Parathyroid adenoma (tissue), 2 donors: ENCODE measurements around the gene MGST2.

Experiments used
- H2AFZ ChIP-seq: fragments of 300-600 bp; sonication (generic); one replicate; pipeline ENCODE4 v1.7.0; 2017; ENCODE audit warnings: antibody characterized with exemption, mild to moderate bottlenecking
- H3K27ac ChIP-seq: fragments of 300-600 bp; sonication (generic); one replicate; pipeline ENCODE4 v1.7.0; 2017
- H3K27me3 ChIP-seq: fragments of 300-600 bp; sonication (generic); one replicate; pipeline ENCODE4 v1.7.0; 2017; ENCODE audit warnings: low read length; ENCODE audit not compliant: control insufficient read depth, insufficient read depth
- H3K36me3 ChIP-seq: fragments of 300-600 bp; sonication (generic); one replicate; pipeline ENCODE4 v1.7.0; 2017; ENCODE audit warnings: low read length; ENCODE audit not compliant: control insufficient read depth, insufficient read depth
- H3K4me1 ChIP-seq: fragments of 300-600 bp; sonication (generic); one replicate; pipeline ENCODE4 v1.7.0; 2017; ENCODE audit warnings: control low read depth
- H3K4me2 ChIP-seq: fragments of 300-600 bp; sonication (generic); one replicate; pipeline ENCODE4 v1.7.0; 2017; ENCODE audit warnings: low read length
- H3K4me3 ChIP-seq: fragments of 300-600 bp; sonication (generic); one replicate; pipeline ENCODE4 v1.7.0; 2017; ENCODE audit warnings: low read depth, low read length
- H3K79me2 ChIP-seq: fragments of 300-600 bp; sonication (generic); one replicate; pipeline ENCODE4 v1.7.0; 2017; ENCODE audit warnings: control low read depth
- H3K9ac ChIP-seq: fragments of 300-600 bp; sonication (generic); one replicate; pipeline ENCODE4 v1.7.0; 2017; ENCODE audit warnings: mild to moderate bottlenecking
- H3K9me3 ChIP-seq: fragments of 300-600 bp; sonication (generic); one replicate; pipeline ENCODE4 v1.7.0; 2017; ENCODE audit warnings: low read length; ENCODE audit not compliant: control insufficient read depth
- CTCF ChIP-seq: fragments of 300-600 bp; sonication (generic); IDR thresholded peaks from one replicate; pipeline ENCODE4 v1.7.0; 2017; ENCODE audit warnings: antibody characterized with exemption, mild to moderate bottlenecking
- donor health status: primary hyperparathyroidism.

Gene MGST2

GRCh38 chr4:139736274-139736660 lies 70.6 kb downstream of the MGST2 start:
- no peak overlapping the region for H3K9ac ChIP-seq
- H3K4me2 ChIP-seq: no peak overlapping the region
- H3K9me3 ChIP-seq: no peaks in the 10 kb centered on the region
- no peak overlapping the region for H2AFZ ChIP-seq
- H3K79me2 ChIP-seq: no peaks in the 10 kb centered on the region
- no peaks in the 10 kb centered on the region for H3K36me3 ChIP-seq
- H3K27ac ChIP-seq: no peak overlapping the region
- TF ChIP-seq CTCF: no peak
- H3K27me3 ChIP-seq: no peaks in the 10 kb centered on the region
- H3K4me3 ChIP-seq: no peak overlapping the region
- peaks cover 14% of the 10 kb centered on the region for H3K4me1 ChIP-seq

GRCh38 chr4:139736661-139737060 lies 71.0 kb downstream of the MGST2 start:
- Histone ChIP-seq H3K4me1 (peaks cover 14% of the 10 kb centered on the region), H3K36me3 (no peaks in the 10 kb centered on the region), H3K27ac (no peak overlapping the region), H2AFZ (no peak overlapping the region), H3K27me3 (no peaks in the 10 kb centered on the region), H3K79me2 (no peaks in the 10 kb centered on the region), H3K9ac (no peak overlapping the region), H3K9me3 (no peaks in the 10 kb centered on the region), H3K4me3 (no peak overlapping the region), H3K4me2 (no peak overlapping the region)
- no peak for TF ChIP-seq CTCF

- Histone ChIP-seq H3K9me3 (no peaks in the 10 kb centered on the region), H3K4me3 (no peak overlapping the region), H3K36me3 (no peaks in the 10 kb centered on the region), H3K27ac (no peak overlapping the region), H3K27me3 (no peaks in the 10 kb centered on the region), H3K4me2 (no peak overlapping the region), H3K9ac (no peak overlapping the region), H3K4me1 (peaks cover 13% of the 10 kb centered on the region), H2AFZ (no peak overlapping the region), H3K79me2 (no peaks in the 10 kb centered on the region)
- no peak for TF ChIP-seq CTCF
Observed at GRCh38 chr4:139738846-139739613, 73.4 kb downstream of the MGST2 start.

GRCh38 chr4:139740121-139740520 lies 74.5 kb downstream of the MGST2 start:
- Histone ChIP-seq H3K4me1 (peaks cover 10% of the 10 kb centered on the region), H3K79me2 (no peaks in the 10 kb centered on the region), H3K36me3 (no peaks in the 10 kb centered on the region), H3K4me3 (no peak overlapping the region), H3K27me3 (no peaks in the 10 kb centered on the region), H3K4me2 (no peak overlapping the region), H3K27ac (peak overlapping the region; percentile 80), H2AFZ (peak overlapping the region; percentile 45), H3K9me3 (no peaks in the 10 kb centered on the region), H3K9ac (no peak overlapping the region)
- no peak for TF ChIP-seq CTCF

GRCh38 chr4:139740531-139741041 lies 75.0 kb downstream of the MGST2 start:
- Histone ChIP-seq H3K36me3 (no peaks in the 10 kb centered on the region), H3K27ac (peak overlapping the region; percentile 80), H3K79me2 (no peaks in the 10 kb centered on the region), H3K9ac (no peak overlapping the region), H3K4me3 (no peak overlapping the region), H3K27me3 (no peaks in the 10 kb centered on the region), H3K4me2 (no peak overlapping the region), H3K4me1 (peaks cover 10% of the 10 kb centered on the region), H3K9me3 (no peaks in the 10 kb centered on the region), H2AFZ (peak overlapping the region; percentile 45)
- TF ChIP-seq CTCF: no peak
